Liver (tissue), 9 donors: ENCODE measurements around the gene CUX1. TPM values are rescaled to one million over a fixed set of nuclear protein-coding genes. Genes with fewer than 3 reads are reported as not detected.
A peak's percentile ranks its signal among the peaks of the same experiment; 100 is the strongest.

ENCODE experiments used
- DNase-seq: peaks from one replicate; pipeline ENCODE4 v3.0.0-alpha.2; 2017; ENCODE audit warnings: low spot score
- H3K27ac ChIP-seq, 2 donors: one replicate each; pipeline ENCODE4 v1.7.0; 2013; ENCODE audit warnings: inconsistent platforms in 2 of 2, low read length in 2 of 2, control low read depth in 1 of 2, low read depth in 1 of 2, mild to moderate bottlenecking in 1 of 2
- H3K27me3 ChIP-seq, 4 donors: one replicate each; pipeline versions ENCODE4 v1.6.1 to v1.7.0; 2013; ENCODE audit warnings: low read length in 3 of 4, inconsistent platforms in 1 of 4, mild to moderate bottlenecking in 1 of 4, moderate library complexity in 1 of 4; ENCODE audit not compliant: control insufficient read depth in 4 of 4, insufficient read depth in 4 of 4
- H3K36me3 ChIP-seq, 4 donors: one replicate each; pipeline versions ENCODE4 v1.6.1 to v1.7.0; 2013; ENCODE audit warnings: low read length in 3 of 4, mild to moderate bottlenecking in 3 of 4, low read depth in 1 of 4, moderate library complexity in 1 of 4; ENCODE audit not compliant: control insufficient read depth in 4 of 4, insufficient read depth in 3 of 4
- H3K4me1 ChIP-seq, 4 donors: one replicate each; pipeline versions ENCODE4 v1.6.1 to v1.7.0; 2013; ENCODE audit warnings: low read length in 3 of 4, mild to moderate bottlenecking in 3 of 4, moderate library complexity in 1 of 4; ENCODE audit not compliant: control insufficient read depth in 4 of 4, insufficient read depth in 4 of 4
- H3K4me3 ChIP-seq, 3 donors: one replicate each; pipeline versions ENCODE4 v1.6.1 to v1.7.0; 2013; ENCODE audit warnings: low read length in 3 of 3, control low read depth in 1 of 3, low read depth in 1 of 3, mild to moderate bottlenecking in 1 of 3
- H3K9ac ChIP-seq, 2 donors: one replicate each; pipeline ENCODE4 v1.7.0; 2013; ENCODE audit warnings: low read length in 2 of 2, mild to moderate bottlenecking in 2 of 2, moderate library complexity in 2 of 2, control low read depth in 1 of 2, low read depth in 1 of 2
- H3K9me3 ChIP-seq, 4 donors: one replicate each; pipeline versions ENCODE4 v1.6.1 to v1.7.0; 2013; ENCODE audit warnings: low read length in 3 of 4; ENCODE audit not compliant: control insufficient read depth in 4 of 4
- EGR1 ChIP-seq, 2 donors: IDR thresholded peaks; 2 replicates each; pipeline ENCODE4 v1.6.1; 2016 to 2018; ENCODE audit warnings: antibody characterized with exemption in 2 of 2, low read depth in 2 of 2
- FOXA2 ChIP-seq: IDR thresholded peaks from 2 replicates; pipeline ENCODE4 v1.6.1; 2016; ENCODE audit warnings: antibody characterized with exemption
- GABPA ChIP-seq, 2 donors: IDR thresholded peaks in 1 of 2; conservative IDR thresholded peaks in 1 of 2; 2 replicates each; pipeline ENCODE4 v1.6.1; 2016; ENCODE audit warnings: antibody characterized with exemption in 2 of 2, mild to moderate bottlenecking in 1 of 2, moderate library complexity in 1 of 2
- HNF4A ChIP-seq, 2 donors: conservative IDR thresholded peaks; 2 replicates each; pipeline ENCODE4 v1.6.1; 2016; ENCODE audit warnings: antibody characterized with exemption in 2 of 2, mild to moderate bottlenecking in 2 of 2
- HNF4G ChIP-seq: IDR thresholded peaks from 2 replicates; pipeline ENCODE4 v1.6.1; 2016; ENCODE audit warnings: antibody characterized with exemption
- JUND ChIP-seq, 2 donors: IDR thresholded peaks; 2 replicates each; pipeline ENCODE4 v1.6.1; 2016; ENCODE audit warnings: antibody characterized with exemption in 2 of 2
- NR2F2 ChIP-seq: IDR thresholded peaks from 2 replicates; pipeline ENCODE4 v1.6.1; 2016; ENCODE audit warnings: antibody characterized with exemption
- RAD21 ChIP-seq, 2 donors: IDR thresholded peaks; 2 replicates each; pipeline ENCODE4 v1.6.1; 2016; ENCODE audit warnings: antibody characterized with exemption in 2 of 2, mild to moderate bottlenecking in 2 of 2
- RXRA ChIP-seq, 2 donors: IDR thresholded peaks; 2 replicates each; pipeline ENCODE4 v1.6.1; 2017 to 2018; ENCODE audit warnings: antibody characterized with exemption in 2 of 2, mild to moderate bottlenecking in 1 of 2
- SP1 ChIP-seq: IDR thresholded peaks from 2 replicates; pipeline ENCODE4 v1.6.1; 2018; ENCODE audit warnings: antibody characterized with exemption, mild to moderate bottlenecking
- YY1 ChIP-seq: IDR thresholded peaks from 2 replicates; pipeline ENCODE4 v1.6.1; 2016; ENCODE audit warnings: antibody characterized with exemption, mild to moderate bottlenecking
- ZBTB33 ChIP-seq: IDR thresholded peaks from 2 replicates; pipeline ENCODE4 v1.6.1; 2016; ENCODE audit warnings: antibody characterized with exemption
- WGBS: extraction: QIAGEN DNeasy Blood & Tissue Kit; methylation state at CpG from one replicate; pipeline ENCODE4 v1.1.7; 2013; 5-methylcytosine and 5-hydroxymethylcytosine counted together
- polyA plus RNA-seq, 2 donors: library from polyadenylated mRNA; stranded (reverse) in 1 of 2; unstranded in 1 of 2; fragments of 200-250 nt in 1 of 2; fragments of >200 nt in 1 of 2; fragmentation: Nextera tagmentation in 1 of 2; extraction: Ambion mirVana in 1 of 2; gene quantifications; one replicate each; pipeline versions ENCODE4 v1.2.1 to v1.2.3, GENCODE V29; 2013 to 2015
- total RNA-seq, 2 donors: library from RNA; depleted of rRNA; stranded (reverse); fragments of >200 nt; gene quantifications; one replicate each; pipeline ENCODE4 v1.2.3, GENCODE V29; 2014
- TF ChIP-seq, protein P1 (sequence below): IDR thresholded peaks from 2 replicates; pipeline ENCODE4 v1.6.1; 2016; ENCODE audit warnings: antibody characterized with exemption
- TF ChIP-seq, protein P2 (sequence below): IDR thresholded peaks from 2 replicates; pipeline ENCODE4 v1.6.1; 2016; ENCODE audit warnings: antibody characterized with exemption
- donor health status: healthy.
- donor health status: healthy.
- donor health status: healthy.
- donor health status: healthy.
- donor health status: healthy.

The CUX1 gene
- total and polyA plus RNA-seq, 4 donors: 18.6 to 40.6 (median 21.4) TPM

DNA sequence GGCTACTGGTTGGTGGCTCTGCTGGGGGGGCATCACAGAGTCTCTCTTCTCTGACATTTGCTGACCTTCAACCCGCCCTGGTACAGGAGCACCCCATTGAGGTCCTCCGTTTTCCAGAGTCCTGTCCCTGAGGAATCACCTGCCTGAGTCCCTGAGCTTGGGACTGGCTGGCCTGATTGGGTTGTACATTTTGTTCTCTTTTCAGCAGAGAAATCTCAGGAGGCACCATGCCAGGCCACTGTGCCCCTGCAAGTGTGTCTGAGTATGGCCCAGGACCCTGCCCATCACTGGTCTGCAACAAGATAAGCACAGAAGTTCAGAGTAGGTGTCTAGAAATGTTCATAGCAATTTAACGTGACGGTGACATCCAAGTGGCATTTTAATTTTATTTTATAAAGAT lies 131.2 kb downstream of the CUX1 start:
- Histone ChIP-seq H3K4me1 (peaks cover 2 to 11% (median 5%) of the 10 kb centered on the region in 4 donors), H3K9ac (no peak overlapping the region), H3K4me3 (no peak overlapping the region), H3K27me3 (no peaks in the 10 kb centered on the region), H3K27ac (no peak overlapping the region), H3K36me3 (no peaks in the 10 kb centered on the region), H3K9me3 (no peaks in the 10 kb centered on the region)
- DNase-seq: no peak
- WGBS: 75% methylated on average over 4 of the region's 4 CpGs
- TF ChIP-seq SP1: no peak
- TF ChIP-seq RAD21 (IDR thresholded peaks at IDR 0.05): no peak

GRCh38 chr7:101950450-101951119 lies 133.2 kb downstream of the CUX1 start:
- H3K9ac ChIP-seq: no peak overlapping the region
- DNase-seq: no peak
- no peaks in the 10 kb centered on the region for H3K36me3 ChIP-seq
- 86% methylated on average over 4 of the region's 4 CpGs for WGBS
- H3K27me3 ChIP-seq: no peaks in the 10 kb centered on the region
- peaks cover 2 to 9% (median 4%) of the 10 kb centered on the region in 4 donors for H3K4me1 ChIP-seq
- no peak for TF ChIP-seq EGR1 (IDR thresholded peaks at IDR 0.05; ENCODE audit: low read depth in 2 of 2)
- no peak for TF ChIP-seq SP1
- TF ChIP-seq HNF4A (conservative IDR thresholded peaks at IDR 0.05): no peak
- TF ChIP-seq YY1: no peak
- TF ChIP-seq, protein P1, sequence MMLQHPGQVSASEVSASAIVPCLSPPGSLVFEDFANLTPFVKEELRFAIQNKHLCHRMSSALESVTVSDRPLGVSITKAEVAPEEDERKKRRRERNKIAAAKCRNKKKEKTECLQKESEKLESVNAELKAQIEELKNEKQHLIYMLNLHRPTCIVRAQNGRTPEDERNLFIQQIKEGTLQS: no peak
- no peak for TF ChIP-seq JUND (IDR thresholded peaks at IDR 0.05)
- no peak for TF ChIP-seq NR2F2
- TF ChIP-seq, protein P2, sequence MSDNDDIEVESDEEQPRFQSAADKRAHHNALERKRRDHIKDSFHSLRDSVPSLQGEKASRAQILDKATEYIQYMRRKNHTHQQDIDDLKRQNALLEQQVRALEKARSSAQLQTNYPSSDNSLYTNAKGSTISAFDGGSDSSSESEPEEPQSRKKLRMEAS: no peak
- no peak overlapping the region for H3K4me3 ChIP-seq
- no peaks in the 10 kb centered on the region for H3K9me3 ChIP-seq
- H3K27ac ChIP-seq: no peak overlapping the region

GRCh38 chr7:101951757-101952156 lies 134.3 kb downstream of the CUX1 start:
- DNase-seq: no peak
- H3K9ac ChIP-seq: no peak overlapping the region
- H3K4me1 ChIP-seq: peaks cover 0 to 4% (median under 1%) of the 10 kb centered on the region in 4 donors
- H3K4me3 ChIP-seq: no peak overlapping the region
- no peaks in the 10 kb centered on the region for H3K36me3 ChIP-seq
- H3K27ac ChIP-seq: peak overlapping the region in 1 of 2 donors; percentile 37
- TF ChIP-seq YY1: no peak
- TF ChIP-seq GABPA (IDR thresholded peaks at IDR 0.05 in 1 of 2, conservative IDR thresholded peaks at IDR 0.05 in 1 of 2): no peak
- no peak for TF ChIP-seq RXRA (IDR thresholded peaks at IDR 0.05)
- TF ChIP-seq FOXA2: no peak
- TF ChIP-seq NR2F2: no peak
- no peak for TF ChIP-seq JUND (IDR thresholded peaks at IDR 0.05)
- TF ChIP-seq, protein P1: no peak
- no peak for TF ChIP-seq HNF4G
- no peak for TF ChIP-seq ZBTB33
- TF ChIP-seq, protein P2: no peak
- TF ChIP-seq RAD21 (IDR thresholded peaks at IDR 0.05): no peak
- no peaks in the 10 kb centered on the region for H3K27me3 ChIP-seq
- 94% methylated on average over 6 of the region's 6 CpGs for whole genome bisulfite sequencing
- no peaks in the 10 kb centered on the region for H3K9me3 ChIP-seq
